ENCODE measurements around the gene TPCN2.

TPCN2 gene

DNA sequence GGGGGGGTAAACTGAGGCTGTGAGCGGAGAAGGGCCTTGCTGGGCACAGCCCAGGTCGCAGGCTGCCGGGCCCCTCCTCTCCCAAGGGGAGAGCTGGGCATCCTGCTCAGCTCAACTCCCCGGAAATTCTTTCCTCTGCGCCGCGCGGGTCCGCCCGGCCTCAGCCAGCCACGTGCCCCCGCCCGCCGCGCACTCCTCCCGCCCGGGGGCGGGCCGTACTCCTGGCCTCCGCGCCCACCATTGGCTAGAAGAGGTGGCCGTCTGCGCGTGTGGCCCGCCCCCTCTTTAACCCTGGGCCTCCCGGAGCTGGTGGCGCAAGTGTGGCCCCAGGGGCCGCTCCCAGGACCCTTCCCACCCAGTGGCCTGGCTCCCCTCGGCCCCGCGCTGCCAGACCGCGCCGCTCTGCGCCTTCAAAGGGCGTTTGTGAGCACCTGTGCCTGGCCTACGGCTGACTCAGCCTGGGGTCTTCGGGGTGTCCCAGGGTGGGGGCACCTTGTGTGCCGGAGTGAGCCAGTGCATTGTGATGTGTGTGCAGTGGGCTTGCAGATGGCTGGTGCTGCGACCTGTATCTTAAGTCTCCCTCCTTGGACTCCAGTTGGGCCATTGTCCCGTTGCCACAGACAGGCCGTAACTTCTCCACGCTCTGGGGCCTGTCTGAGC, 37.6 kb upstream of the TPCN2 start:
- peak; percentile 34 for DNase-seq

DNA sequence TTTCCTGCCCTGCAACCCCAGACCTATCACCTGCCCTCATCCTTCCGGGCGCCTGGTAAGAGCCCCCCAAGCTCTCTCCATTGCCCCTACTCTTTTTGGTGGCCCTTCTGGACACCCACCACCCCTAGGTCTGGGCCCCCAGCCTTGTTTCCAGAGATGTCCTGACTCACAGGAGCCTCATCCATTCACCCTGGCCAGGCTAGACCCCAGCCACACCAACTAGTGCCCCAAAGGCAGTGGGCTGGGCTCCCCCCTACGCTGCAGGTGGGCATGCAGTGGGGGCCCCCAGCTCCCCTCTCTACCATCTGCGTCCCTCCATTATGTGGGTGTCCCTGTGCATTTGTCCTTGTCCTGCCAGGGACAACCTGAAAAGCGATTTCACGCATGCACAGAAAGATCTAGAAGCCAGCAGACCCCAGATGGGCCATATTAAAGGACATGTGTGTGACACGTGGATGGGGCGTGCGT, 37.1 kb upstream of the TPCN2 start:
- no peak for DNase-seq

DNA sequence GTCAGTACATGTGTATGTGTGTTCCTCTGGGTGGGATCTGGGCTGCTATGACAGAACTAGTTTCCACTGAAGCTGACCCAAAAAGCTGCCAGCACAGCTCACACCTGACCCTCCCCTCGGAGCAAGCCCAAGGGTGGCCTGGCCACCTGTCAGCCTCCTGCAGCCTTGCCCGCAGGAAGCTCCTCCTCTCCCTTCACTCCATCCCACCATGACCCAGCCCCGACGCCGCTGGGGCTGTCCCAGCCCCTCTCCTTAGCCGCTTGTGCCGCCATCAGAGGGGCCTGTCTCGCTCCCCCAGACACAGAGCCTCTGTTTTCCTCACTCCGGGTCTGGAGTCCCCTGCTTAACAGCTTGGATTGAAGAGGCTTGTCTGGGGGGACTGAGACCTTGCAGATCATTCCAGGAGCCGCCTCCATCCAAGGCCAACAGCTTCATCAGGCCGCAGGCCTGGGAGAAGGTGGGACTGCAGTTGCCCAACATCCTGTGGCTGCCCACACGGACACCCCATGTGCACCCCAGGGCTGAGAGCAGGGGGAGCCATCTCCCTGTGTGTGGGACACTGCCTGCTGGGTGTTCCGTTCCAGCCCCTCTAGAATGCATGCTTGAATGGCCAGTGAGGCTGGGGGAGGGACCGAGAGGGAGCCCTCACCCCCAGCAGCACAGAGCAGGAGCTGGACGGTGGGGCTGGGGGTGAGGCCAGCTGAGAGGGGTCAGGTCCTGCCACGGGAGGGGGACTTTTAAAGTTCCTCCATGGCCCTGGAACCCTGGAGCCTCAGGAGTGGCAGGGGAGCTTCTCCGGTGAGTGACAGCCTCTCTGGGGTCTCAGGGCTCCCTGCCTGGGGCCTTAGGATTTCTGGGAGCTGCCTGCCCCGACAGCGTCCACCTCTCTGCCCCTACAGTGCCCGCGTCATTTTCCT, 36.4 kb upstream of the TPCN2 start:
- DNase-seq, result no peak

DNA sequence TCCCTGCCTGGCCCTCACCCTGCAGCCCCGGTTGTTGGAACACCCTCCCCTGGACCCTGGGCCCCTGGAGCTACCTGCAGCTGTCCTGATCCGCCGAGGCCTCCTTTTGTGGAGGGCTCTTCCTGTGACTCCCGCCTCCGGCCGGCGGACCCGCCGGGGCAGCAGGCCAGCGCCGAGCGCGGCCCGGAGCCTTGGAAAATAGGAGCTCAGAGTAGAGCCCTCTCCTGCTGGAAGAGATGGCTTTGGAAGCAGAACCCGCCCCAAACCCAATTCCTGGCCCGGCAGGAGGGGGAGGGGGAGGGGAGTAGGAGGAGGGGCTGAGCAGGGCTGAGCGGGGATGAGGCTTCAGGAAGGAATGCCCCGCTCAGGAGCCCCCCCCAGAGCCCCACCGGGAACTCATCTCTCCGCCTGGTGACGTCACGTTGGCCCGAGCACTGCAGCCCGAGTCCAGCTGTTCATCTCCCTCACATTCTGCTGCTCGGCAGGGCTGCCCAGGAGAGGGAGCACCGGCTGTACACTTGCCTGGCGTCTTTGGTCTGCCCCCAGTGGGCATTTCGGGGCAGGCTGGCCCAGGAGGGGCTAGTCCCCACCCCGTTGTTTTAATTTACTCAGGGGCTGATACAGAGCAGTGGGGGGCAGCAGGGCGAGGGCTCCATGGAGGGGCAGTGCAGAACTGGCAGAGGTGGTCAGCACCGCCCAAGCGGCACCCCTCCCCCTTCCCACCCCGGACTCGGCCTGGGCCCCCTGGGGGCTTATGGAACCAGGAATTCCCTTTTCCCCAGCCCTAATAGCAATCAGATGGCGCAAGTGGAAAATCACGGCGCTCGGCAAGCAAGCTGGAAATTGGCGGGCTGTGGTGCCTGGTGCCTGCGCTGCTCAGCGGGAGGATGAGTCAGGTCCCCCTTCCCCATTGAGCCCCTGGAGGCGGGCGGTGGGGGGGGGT, 35.5 kb upstream of the TPCN2 start, which contains the start of gene MRGPRF:
Gene MRGPRF, minus strand, starts transcription at position 238 of the 943 bp plus-strand sequence. CDS start 3,345 bp downstream, outside the sequence.
- DNase-seq, result no peak

DNA sequence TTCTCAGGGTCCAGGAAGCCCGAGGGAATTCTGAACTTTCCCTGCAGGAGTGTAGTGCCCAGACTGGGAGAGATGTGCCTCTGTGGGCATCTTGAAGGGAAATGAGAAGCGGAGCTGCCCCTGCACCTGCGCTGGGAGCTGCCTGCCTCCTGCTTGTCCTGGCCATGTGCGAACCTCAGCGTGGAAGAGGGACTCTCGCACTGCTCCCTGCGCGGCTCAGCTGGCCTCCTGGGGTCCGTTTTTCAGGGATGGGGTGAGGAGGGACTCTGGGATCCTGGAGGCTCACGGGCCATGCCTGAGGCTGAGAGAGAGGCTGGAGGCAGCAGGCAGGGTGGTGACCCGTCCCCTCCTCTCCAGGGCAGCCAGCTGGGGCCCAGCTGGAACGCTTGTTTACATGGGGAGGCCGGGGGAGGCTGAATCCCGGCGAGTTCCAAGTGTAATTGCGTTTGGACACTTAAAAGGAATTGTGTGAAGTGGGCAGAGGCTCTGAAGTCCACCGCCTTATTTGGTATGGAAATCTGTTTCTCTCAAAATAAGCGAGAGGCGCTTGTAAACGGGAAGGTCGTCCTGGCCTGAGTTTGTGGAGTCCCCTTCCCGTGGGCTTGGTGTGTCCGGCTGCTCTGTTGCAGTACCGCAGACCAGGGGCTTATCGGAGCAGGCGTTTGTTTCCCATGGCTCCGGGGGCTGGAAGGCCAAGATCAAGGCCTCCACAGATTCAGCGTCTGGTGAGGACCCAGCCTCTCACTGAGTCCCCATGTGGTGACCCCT, 34.5 kb upstream of the TPCN2 start:
- DNase-seq, result no peak

DNA sequence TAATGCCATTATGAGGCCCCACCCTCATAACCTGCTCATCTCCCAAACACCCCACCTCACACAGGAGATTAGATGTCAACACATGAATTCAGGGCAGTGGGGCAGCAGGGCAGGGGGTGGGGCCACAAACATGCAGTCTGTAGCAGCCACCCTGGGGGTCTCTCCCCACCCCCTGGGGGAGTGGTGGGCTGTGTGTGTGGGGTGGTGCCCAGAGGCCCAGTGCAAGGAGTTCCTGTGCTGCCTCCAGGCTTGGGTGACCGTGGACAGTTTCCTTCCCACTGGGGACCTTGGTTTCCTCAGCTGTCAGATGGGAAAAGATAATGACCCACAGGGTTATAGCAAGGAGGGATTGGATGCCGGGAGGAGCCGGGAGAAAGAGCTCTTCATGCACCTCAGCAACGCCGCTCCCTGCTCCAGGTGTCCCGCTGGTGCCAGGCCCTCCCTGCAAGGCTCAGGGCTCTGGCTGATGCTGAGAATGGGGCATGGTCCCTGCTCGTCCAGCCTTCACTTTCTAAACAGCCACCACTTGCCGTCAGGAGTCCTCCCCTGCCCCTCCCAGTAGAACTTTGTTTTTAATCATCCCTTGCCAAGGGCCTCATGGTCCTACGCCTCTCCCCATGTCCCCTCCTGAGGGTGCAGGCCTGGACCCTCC, 33.7 kb upstream of the TPCN2 start:
- DNase-seq, result no peak

DNA sequence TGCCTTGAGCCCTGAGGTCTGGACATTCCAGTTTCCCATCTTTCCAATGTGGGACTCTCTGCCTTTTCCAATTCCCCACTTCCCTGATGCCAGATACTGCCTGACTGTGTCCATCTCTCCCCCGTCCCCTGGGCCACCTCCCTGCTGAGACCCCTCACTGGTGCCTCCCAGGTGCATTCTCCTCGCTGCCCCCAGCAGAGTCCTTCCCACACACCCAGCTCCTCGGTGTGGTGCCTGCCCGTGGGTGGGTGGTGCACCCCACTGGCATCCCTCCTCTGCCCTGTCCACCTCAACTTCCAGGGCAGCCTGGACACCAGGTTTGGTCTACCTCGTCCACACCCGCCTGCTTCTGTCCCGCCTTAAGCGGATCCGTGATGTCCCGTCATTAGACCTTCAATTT, 30.8 kb upstream of the TPCN2 start:
- DNase-seq, result no peak

DNA sequence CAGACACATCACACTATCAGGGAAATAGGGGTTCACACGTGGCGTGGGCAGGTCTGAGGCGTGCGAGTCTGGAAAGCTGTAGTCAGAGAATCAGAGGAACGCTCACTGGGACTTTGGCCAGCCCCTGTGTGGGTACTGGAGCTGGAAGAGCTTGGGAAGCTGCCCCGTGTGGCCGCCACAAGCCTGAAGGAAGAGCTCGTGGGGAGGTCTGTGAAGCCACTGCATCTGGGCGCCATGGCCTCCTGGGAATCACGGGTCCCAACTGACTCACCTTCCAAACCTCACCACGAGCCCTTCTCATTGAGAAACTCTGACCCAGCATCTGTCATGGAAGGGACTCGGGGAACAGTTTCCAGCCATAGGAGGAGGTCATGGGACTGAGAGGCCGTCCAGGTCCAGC, 29.8 kb upstream of the TPCN2 start:
- no peak for DNase-seq

DNA sequence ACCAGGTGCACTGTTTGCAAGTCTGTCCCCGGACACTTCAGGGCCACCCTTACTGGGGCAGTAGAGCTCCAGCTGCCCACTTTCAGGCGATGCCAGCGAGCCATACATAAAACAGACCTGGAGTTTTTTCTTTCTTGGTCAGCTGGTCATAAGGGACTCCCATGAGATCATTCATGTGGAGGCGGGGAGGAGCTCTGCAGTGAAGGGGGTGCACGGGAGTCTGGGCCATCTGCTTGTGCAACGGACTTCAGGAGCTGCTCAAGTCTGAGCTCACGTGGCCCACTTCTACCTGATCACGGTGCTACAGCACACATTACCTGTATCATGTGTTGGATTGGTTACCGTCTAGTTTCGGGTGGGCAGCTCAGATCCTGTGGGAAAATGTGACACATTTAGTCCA, 26.5 kb upstream of the TPCN2 start:
- DNase-seq, result no peak

DNA sequence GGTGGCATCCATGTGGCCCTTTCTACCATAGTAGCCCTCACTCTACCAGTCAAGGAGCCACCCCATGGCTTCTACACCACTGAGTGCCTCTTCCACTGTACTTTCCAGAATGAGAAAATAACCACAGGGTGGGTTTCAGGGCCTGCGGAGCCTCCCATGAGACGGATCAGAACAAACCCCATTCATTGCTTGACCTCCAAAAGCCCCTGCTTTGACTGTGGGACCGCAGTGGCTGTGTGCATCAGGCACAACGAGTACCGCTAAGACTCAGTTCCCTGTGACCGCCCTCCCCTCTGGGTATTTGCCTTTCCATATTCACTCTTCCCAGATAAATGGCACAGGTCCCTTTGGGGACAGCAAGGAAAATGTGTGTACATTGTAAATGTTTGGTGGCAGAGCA, 24.2 kb upstream of the TPCN2 start:
- DNase-seq, result no peak

DNA sequence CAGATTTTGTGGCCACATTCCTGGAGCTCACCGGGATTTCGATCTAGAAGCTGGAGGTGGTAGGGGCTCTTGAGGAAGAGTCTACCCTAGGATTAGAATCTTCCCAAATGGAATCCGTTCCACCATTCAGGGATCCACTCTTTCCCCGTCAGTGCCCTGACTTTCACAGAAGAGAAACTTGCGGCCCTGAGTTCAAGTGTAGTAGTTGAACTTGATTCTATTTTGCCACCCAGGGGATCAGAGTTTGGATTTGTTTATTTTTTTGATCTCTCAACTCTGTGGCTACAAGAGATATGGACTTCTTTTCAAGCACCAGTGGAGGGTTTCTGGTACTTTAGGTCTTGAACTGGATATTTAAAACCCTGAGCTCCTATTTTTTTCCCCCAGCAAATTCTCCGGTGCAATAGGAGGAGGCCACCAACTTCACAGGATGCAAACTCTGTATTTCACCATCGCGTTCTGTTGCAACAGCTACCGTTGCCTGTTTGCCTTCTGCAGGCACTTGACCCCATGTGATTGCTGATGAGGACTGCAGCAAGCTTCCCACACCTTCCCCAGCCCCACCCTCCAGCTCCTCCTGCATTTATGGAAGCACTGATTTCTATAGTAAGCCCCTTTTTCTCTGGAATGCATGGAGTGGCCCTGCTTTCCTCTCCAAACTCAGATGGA, 20.9 kb upstream of the TPCN2 start:
- no peak for DNase-seq

DNA sequence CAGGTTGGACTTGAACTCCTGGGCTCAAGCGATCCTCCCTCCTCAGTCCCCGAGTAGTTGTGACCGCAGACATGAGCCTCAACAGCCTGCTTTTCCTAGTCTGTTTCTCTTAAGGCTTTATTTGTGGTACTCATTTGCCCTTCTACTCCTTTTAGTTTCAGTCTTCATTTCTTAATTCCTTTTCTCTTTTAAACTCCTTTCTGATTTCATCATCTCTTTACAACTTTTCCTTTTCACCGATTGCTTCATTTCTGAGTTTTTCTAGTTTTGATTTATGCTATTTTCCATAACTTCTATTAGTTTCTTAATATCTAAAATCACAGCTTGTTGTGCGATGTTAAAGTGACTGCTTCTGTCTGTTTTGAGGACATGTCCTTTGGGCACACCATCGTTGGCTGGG, 18.4 kb upstream of the TPCN2 start:
- DNase-seq, result no peak

DNA sequence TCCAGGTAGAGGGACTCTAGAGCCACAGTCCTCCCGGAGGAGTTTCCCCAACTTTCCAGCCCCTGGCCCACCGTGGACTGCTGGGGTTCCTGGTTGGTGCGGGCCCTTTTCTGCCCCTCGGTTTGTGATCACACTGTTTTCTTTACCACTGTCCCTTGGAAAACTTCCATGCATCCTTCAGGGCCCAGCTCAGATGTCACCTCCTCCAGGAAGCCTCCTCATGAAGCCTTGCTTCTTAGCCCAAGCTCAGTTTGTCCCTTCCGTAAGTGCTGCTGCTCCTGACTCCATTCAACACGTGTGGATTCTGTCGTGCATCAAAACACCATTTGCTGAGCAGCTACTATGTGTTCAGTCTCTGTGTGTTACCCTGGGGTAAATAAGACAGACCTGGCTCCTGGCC, 15.9 kb upstream of the TPCN2 start:
- no peak for DNase-seq

DNA sequence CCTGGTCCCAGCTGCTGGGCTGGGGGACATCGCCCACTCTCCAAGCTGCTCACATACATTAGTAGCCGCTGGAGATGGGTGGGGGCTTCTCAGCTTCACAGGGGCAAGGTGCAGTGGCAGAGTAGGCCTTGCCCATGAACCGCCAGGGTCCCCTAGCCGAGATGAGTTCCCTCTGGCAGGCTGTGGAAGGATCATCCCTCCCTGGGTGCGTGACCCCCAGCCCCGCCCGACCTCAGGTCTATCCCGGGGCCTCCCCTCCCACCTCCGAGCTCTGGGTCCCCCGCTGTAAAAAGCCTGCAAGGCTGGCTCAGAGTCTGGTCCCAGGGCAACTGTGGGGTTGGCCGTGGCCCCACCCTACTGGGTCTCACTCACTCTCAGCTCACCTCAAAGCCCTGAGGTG, 15.3 kb upstream of the TPCN2 start:
- DNase-seq, result no peak

DNA sequence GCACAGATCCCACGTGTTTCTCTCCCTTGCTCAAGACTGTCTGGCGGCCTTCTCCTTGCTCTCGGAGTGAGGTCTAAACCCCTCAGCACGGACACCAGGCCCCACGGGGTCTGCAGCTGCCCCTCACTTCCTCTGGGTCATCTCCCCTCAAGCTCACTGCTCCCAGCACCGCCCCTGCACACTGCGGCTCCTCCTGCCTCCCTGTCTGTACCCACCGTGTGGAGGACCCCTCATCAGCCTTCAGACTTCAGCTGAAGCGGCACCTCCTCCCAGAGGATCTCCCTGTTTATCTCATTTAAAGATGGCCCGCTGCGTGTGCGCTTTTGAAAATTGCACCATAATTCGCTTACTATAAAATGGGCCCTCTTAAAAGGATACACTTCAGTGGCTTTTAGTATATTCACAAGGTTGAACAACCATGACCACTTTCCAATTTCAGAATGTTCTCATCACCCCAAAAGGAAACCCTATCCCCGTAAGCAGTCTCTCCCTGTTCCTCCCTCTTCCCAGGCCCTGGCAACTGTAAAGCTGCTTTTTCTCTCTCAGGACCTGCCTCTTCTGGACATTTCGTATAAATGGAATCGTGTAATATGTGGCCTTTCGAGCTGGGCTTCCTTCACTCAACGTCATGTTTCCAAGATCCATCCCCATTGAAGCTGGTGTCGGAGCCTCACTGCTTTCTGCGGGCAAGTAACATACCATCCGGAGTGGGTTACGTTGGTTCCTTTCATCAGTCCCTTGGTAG, 14.4 kb upstream of the TPCN2 start:
- no peak for DNase-seq

DNA sequence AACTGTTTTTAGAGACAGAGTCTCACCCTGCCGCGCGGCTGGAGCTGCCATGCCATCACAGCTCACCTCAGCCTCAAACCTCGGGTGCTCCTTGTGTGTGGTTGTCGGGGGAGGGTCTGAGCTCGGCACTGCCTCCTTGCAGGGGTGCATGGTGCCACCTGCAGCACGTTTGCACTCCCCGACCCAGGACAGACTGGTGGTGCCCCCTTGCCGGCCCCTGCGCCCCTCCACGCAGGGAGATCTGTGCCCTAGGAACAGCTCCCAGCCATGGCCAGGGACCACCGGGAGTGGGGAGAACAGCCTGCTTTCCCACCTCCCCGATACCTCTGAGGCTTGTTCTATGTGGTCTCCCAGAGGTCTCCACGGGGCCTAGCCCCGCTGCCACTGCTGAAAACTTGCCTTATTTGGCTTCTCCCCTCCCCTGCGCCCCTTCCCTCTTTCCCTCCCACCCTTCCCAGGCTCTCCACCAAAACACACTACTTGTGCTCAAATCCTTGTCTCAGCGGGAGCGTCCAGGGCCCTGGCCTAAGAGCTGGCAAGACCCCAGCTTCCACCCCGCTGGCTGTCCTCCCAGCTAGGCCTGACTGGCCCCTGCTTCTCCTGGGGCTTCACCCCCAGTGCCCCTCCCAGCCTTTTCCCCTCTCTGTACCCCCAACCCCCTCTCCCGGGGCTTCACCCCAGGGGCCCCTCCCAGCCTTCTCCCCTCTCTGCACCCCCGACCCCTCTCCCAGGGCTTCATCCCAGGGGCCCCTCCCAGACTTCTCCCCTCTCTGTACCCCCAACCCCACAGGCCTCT, 13.4 kb upstream of the TPCN2 start:
- no peak for DNase-seq

DNA sequence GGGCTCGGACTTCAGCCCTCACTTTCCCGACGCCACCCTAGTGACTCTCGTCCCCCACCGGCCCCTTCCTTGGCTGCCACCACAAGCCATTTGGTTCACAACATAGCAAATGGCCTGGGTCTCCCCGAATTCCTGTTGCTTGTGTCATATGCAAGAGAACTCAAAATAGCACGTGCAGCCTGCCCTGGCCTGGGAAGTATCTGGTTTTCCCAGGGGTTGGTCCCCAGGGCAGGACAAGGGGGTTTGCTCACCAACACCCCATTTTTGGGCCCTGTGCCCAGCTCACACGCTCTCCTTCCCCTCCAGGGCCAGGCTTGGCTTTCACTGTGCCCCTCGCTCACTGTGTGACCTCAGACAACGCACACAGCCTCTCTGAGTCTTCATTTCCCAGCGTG, 12.8 kb upstream of the TPCN2 start:
- DNase-seq, result no peak

DNA sequence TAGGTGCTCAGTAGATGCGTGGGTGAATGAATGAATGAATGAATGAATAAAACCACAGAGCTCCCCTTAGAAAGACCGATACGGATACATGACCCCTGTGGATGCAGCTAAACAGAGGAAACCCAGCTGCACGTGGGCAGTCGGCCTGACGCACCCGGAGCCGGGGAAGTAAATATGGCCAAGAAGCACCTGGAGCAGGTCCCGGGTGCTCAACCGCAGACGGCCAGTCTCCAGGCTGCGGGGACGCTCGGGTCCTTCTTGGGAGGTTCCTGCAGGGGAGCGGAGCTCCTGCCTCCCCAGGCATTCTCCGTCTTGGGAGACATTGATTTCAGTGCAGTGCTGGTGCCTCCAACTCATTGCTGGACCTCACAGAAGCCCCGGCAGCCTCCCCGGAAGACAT, 11.7 kb upstream of the TPCN2 start:
- DNase-seq, result no peak

DNA sequence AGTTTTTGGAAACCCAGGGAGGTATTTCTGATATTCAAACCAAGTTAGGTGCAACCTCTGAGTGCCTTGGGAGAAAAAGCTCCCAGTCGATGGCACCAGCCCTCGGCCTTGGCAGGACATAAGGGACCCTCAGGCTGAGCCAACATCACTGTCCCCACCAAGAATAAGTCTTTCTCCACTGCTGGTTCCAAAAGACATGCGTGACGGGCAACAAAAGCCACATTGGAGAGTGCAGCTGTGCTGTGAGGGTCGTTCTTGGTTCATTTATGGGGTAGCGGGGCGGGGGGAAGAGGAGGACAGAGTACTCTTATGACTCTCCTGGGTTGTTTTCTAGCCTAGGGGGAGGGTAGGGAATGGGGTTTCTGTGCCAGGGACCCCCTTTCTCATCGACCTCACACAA, 11.2 kb upstream of the TPCN2 start:
- no peak for DNase-seq

DNA sequence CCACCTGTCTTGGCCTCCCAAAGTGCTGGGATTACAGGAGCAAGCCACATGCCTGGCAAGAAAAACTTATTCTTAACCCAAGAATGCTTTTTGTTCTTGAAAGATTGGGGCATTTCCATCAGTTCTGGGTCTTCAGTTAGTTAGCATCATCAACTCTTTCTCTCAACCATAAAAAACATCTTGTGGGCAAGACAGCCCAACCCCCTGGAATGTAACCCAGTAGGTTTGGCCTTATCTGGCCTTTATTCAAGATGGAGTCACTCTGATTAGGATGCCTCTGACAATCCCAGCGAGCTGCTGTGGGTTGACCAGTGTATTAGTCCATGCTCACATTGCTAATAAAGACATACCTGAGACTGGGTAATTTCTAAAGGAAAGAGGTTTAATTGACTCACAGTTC, 9.2 kb upstream of the TPCN2 start:
- no peak for DNase-seq
